GM12801 (cell line): ENCODE data around the gene KRTAP9-1.

Source experiments
- CTCF ChIP-seq: IDR thresholded peaks from one replicate; pipeline ENCODE4 v1.5.1; 2011; ENCODE audit warnings: control low read depth; ENCODE audit not compliant: insufficient read length; ENCODE audit errors: extremely low read depth

Gene KRTAP9-1

GRCh38 chr17:41171886-41172285 lies 17.8 kb upstream of the KRTAP9-1 start:
- TF ChIP-seq CTCF: no peak

- TF ChIP-seq CTCF: no peak
These were observed 12.8 kb upstream of the KRTAP9-1 start for GRCh38 chr17:41176744-41177387.

GRCh38 chr17:41177727-41178271 lies 11.9 kb upstream of the KRTAP9-1 start, which contains the start of gene KRTAP4-2:
Gene KRTAP4-2, minus strand, starts transcription at chr17:41178221. Its CDS starts 57 bp downstream, at chr17:41178164.
- no peak for TF ChIP-seq CTCF

- no peak for TF ChIP-seq CTCF
These were observed 11.3 kb upstream of the KRTAP9-1 start for GRCh38 chr17:41178341-41178740.

GRCh38 chr17:41178843-41179616 lies 10.7 kb upstream of the KRTAP9-1 start:
- no peak for TF ChIP-seq CTCF

DNA sequence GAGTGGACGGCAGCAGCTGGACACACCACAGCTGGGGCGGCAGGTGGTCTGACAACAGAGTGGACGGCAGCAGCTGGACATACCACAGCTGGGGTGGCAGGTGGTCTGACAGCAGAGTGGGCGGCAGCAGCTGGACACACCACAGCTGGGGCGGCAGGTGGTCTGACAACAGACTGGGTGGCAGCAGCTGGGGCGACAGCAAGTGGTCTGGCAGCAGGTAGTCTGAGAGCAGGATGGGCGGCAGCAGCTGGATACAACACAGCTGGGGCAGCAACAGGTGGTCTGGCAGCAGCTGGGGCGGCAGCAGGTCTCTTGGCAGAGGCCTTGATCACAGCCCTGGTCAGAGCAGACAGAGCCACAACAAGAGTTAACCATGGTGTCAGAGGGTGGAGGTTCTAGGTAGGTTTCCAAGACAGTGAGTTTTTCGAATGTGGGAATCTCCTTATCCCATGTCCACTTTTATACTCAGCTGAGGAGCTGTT lies 5.2 kb upstream of the KRTAP9-1 start, which contains the start of gene KRTAP4-1:
TSS of gene KRTAP4-1 (minus strand) at position 432 of the 482 bp plus-strand sequence. CDS start at position 375, 57 bp downstream.
- TF ChIP-seq CTCF: no peak

DNA sequence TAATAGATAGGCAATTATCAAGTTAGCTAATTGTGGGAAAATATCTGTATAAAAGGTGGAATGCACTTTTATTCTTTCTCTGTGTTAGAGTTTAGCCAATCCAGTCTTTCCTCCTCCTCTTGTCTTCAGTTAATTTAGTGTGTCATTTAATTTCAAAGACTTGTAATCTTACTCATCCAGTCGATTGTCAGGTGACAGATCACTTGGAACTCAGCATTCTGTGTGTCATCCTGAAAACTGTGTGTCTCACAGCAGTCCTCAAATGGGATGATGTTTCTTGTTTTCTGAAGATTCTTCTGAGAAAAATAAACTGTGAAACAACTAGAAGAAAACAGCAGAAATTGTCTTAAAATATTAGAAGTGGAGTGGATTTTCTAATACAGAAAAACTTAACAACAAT lies 4.7 kb upstream of the KRTAP9-1 start:
- TF ChIP-seq CTCF: no peak
